Limb (tissue), 2 donors: ENCODE measurements around the gene MTERF2.

Source experiments
- DNase-seq, 2 donors: peaks; one replicate each; pipeline ENCODE4 v3.0.0-alpha.2; 2016; ENCODE audit errors: extremely low spot score in 2 of 2

The MTERF2 gene

DNA sequence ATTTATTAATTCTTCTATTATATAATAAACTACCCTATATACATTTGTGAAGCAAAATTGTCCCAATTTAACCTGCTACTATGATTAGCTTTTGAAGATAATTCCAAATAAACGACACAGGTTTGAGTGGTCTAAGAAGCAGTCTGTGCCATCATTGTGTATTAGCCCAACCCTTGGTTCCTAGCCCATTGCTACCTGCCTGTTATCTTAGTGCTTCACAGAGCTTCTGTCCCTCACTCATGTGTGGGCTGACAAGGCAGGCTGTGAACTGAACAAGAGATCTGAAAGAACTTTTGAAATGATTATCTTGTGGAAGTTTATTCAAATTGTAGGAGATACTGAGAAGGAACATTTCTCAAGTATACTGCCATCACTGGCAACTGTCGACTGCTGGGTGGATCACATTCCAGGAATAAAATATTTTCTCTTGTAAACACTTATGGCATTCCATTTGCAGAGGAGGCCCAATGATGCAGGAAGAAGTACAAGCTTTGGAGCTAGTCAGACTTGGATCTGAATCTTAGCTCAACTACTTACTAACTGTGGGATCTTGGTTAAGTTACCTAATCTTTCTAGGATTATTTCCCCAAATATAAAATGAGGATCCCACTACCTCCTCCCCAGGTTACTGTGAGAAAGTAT is 7.8 kb upstream of the MTERF2 start:
- DNase-seq = no peak

DNA sequence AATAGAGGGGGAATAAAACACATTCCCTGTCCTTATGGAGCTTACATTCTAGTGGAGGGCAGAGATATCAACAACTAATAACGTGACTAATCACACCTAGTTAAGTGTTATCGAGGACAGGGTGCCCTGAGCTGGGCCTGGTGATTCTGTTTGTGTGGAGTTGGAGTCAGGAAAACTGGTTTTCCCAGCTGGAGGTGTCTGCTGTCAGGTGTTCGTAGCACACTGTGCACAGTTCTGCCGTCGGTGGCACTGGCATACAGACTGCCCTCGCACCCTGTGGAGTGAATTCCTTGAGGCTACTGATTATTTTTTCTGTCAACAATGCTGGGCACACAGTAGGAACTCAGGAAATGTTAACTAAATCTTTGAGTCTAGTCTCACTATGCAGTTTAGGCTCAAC is 900 bp upstream of the MTERF2 start:
- DNase-seq = no peak

DNA sequence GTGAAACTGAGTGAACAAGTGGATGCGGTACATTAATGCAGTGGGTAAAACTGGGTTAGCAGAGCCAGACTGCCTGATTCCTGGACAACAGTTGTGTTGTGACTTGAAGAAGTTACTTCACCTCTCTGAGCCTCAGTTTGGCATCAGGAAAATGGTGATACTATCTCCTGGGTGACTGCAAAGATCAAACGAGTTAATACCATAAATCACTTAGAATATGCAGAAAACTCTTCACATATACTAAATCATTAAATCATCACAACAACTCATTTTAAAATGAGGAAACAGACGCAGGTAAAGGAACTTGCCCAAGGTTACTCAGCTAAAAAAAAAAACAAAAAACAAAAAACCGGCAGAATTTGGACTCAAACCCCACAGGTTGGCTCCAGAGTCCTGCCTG is 811 bp downstream of the MTERF2 start:
- no peak for DNase-seq

DNA sequence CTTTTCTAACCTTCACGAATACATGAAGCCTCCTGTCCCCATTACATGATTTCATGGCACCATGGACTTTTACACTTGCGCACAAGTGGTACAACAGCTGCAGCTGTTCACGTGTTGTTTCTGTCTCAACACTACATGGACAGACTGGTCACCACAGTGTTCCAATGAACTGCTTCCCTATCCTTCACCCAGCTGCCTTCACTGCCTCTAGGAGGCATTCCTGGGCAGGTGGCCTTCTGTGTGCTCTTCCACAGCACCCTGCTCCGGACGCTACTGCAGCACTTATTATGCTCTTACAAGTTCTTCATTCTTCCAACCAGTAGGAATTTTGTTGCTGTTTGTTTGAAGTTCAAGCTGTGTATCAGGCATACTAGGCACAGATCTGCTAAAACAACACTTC is 1.5 kb downstream of the MTERF2 start:
- DNase-seq = no peak

DNA sequence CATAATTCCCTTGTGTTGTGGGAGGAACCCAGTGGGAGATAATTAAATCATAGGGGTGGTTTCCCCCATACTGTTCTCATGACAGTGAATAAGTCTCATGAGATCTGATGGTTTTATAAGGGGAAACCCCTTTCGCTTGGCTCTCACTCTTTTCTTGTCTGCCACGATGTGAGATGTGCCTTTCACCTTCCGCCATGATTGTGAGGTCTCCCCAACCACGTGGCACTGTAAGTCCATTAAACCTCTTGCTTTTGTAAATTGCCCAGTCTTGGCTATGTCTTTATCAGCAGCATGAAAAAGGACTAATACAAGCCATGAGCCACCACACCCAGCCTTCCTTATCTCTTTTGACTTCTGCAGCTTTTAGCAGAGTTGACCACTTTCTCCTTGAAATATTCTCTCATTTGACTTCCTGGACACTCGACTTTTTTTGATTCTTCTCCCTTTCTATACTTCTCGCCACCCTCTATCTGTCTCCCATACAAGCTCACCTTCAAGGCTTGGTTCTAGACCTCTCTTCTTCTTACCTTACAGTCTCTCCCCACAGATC is 2.3 kb downstream of the MTERF2 start:
- no peak for DNase-seq

DNA sequence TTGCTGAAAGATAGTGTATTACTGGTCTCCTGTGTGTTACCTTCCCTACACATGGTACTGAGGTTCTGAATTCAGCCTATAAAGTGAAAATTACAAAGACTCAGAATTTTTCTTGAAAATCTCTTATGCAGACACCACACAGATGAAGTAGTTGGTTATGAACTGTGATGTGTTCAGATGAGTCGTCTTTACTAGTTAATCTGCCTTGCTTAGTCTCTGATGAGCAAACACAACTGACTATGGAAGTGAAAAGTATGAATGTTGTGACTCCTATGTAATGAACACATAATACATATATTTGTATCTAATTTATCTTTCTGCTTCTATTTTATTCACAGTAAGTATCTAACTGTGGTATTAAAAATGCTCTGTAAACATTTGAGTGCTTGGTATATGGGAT is 4.7 kb downstream of the MTERF2 start:
- no peak for DNase-seq

DNA sequence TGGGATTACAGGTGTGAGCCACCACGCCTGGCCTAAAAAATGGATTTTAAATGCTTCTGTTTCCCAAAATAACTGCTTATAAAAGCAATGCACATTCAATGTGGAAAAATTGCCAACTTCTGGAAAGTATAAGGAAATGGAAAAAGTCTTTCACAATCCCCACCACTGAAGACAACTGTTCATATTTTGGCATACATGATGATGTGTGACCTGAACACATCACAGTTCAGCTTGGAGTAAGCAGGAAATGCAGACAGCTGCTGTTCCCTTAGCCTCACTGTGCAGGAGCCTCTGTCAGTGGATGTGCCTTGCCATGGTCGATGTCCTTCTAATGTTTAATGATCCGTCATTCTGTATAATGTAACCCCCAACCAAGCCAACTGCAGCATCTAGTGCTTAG is 5.2 kb downstream of the MTERF2 start:
- DNase-seq = peak in 1 of 2 donors; percentile 21

DNA sequence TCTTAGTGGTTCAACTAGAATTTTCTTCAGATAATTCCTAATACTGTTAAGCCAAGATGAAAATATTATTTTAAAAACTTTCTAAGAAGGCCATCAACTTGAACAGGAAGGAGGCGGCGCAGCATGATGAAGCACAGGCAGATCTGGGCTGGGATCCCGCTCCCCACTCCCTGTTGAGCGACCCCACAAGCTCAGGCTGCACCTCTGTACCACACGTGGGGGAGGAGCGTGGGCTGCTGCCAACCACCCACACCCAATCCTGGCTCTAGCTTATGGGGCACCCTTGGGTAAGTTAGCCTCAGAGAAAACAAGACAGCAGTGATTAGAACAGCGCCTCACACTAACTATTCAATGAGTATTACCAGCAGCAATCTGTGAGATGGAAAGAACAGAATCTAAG is 6.0 kb downstream of the MTERF2 start:
- peak in 1 of 2 donors; percentile 49 for DNase-seq

DNA sequence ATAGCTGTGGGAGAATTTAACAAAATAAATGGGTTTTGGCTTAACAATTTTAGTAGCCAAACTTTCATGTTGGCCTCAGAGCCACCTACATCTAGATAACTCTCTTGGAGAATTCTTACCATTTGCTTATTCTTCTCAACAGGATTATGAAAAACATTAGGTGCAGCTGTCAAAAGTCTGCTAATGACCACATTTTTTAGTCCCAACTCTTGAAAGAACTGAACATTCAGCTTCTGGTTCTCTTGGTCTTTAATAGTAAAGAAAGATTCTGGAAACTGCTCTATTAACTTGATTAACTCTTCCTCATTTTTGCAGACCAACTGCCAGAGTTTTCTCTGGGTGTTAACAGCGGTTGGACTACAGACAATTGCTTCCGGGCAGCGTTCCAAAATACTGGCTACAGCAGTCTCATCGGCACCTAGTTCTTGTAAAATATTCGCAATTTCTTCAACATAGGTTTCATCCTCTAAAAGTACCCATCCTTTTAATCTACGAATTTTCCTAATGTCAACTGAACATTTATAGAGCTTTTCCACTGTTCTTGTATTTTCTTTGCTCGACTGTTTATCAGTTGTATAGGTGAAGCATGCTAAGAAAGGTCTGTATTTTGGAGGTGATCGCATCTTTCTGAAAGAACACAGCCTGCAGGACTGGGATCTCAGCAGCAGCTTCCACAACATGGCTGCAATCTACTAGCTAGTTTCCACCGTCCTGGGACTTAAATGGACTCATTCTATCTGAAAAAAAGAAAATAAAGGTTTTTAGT is 8.7 kb downstream of the MTERF2 start:
- DNase-seq = peak; percentile 27 to 40

DNA sequence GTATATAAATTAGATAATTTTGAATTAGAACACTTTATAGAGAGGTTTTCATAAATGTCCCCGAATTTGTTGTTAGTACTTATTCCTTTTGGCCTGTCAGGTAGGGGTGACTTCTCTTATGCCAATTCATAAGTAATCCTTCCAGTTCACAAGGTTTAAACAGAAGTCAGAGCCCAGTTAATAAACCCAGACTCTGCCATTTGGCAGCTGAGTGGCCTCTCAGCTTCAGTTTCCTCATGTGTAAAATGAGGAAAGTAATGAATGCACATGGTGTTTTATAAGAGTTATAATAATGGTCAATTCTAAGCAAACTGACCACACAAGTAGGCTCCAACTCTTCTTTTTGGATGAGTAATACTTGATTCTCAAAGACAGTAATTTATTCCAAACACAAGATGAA is 10.3 kb downstream of the MTERF2 start:
- no peak for DNase-seq

DNA sequence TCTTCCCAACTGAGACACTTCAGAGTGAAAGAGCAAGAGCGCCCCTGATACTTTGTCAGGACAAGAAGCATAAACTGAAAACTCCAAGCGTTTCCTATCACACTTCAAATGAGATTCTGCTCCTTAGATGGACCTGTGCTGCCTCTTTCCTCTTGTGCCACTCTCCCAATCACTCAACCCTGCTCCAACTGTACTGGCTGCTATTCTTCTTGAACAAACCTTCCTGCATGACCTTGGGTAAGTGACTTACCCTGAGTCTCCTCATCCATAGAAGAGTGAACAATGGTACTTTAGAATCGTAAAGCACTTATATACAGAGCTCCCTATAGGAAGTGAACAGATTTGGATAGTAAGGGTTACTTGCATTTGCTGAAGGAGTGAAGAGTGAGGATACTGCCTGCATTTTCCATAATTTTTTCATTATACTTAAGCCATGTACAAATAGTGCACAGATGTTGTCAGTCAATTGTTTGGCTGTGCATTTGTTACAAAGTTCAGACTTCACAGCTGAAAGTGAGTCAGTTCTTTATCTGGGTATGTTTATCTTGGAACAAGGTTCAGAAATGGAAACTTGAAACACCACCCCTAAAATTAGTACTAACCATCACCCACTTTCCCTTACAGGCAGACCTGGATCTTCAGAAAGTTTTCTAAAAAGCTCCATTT is 10.8 kb downstream of the MTERF2 start:
- no peak for DNase-seq

DNA sequence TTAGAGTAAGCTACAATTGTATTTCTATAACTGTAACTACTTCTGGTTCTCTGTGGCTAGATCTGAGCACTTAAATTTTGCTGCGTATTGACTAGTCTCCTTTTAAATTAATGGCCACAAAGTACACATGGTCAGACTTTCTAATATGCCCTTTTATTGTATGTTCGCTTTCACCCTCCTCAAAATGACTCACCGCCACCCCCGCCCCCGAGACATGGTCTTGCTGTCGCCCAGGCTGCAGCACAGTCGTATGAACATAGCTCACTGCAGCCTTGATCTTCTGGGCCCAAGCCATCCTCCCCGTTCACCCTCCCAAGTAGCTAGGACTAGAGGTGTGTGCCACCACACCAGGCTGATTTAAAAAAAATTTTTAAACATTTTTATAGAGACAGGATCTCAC is 11.8 kb downstream of the MTERF2 start:
- DNase-seq = no peak

DNA sequence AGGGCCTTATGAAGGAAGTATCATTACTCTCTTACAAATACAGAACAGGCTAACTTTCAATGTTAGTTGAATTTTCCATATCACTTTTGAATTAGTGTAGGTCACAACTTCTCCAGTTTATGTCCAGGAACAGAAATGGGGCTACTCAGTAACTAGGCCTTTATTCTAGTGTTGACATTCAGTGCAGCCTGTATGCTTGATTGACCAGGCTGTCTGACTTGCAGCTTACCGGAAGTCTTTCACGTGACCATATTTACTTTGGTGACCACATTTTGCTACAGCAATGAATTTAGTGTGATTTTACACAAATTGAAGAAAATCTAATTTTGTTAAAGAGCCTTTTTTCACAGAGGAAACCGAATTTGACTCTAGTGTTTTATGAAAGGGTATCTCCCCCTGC is 12.4 kb downstream of the MTERF2 start:
- no peak for DNase-seq

DNA sequence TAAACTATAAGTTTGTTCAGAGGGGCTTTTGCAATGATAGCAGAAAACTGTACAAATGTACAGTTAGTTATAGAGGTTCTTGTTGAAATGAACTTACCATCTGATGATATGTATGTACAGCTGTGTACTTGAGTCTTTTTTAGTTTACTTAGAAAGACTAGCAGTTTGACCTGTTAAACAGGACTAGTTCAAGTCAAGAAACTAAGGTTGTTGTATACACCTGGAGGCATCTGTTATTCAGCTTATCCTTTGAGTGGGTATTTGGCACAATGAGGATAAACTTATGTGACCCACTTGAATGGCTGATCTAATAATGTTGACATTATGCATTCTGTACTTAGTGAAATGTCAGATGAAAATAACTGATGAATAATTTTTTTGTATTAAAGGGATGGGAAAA is 13.4 kb downstream of the MTERF2 start:
- no peak for DNase-seq

DNA sequence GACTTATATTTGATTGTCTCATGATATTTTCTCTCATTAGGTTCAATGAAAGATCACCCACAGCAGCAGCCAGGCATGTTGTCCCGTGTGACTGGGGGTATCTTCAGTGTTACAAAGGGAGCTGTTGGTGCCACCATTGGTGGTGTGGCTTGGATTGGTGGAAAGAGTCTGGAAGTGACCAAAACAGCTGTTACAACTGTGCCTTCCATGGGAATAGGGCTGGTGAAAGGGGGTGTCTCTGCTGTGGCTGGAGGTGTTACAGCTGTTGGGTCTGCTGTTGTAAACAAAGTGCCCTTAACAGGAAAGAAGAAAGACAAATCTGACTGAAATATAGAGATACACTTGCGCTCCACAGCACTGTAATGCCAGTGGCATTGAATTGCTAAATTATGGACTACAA is 15.9 kb downstream of the MTERF2 start:
- no peak for DNase-seq

DNA sequence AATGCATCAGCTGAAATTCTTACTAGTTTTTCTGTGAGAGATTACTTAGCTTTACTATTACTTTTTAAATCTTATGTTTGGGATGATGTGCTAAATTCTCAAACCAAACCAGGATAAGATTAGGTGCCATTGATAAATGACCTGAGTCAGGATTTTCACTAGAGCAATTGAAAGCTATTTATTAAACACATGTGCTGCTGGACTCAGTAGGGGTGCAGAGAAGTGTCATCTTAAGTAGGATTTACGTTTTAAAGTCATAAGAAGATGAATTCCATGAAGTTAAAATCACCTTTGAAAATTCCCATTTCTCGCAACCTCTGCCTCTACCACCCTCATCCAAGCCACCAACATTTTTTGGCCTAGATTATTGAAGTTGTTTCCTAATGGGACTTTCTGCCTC is 22.4 kb downstream of the MTERF2 start:
- DNase-seq = no peak

DNA sequence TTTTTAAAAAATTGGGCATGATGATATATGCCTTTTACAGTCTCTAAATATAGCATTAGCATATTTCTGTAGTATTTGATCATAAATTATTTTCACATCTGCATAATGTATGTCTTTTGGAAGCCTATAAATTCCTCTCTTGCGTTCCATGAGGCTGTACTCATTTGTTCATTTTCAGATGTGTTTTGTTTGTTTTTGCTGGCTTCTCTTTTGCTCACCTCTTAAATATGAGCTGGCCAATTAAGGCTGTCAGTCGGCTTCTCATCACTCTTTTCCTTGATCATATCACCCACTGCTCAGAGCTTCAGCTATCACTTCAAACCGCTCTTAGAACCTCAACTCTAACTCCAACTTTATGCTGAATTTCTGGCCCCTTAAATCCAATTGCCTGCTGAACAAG is 24.7 kb downstream of the MTERF2 start:
- DNase-seq = no peak

DNA sequence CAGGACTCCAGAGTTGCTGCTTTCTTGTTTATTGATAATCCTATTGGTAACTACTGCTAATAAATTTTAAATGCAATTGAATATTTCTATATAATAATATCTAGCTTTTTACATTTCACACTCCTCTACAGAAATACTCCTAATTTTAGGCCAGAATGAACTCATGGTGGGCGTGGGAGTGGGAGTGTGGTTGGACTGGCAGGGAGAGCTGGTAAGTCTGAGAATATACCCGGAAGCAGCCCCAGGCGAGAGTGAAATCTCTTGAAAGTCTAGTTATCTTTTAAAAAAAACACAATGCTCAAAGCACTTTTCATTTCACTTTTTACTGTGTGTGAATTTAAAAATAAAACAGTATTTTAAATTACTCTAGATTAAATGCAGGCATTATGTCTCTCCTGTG is 26.5 kb downstream of the MTERF2 start:
- no peak for DNase-seq

DNA sequence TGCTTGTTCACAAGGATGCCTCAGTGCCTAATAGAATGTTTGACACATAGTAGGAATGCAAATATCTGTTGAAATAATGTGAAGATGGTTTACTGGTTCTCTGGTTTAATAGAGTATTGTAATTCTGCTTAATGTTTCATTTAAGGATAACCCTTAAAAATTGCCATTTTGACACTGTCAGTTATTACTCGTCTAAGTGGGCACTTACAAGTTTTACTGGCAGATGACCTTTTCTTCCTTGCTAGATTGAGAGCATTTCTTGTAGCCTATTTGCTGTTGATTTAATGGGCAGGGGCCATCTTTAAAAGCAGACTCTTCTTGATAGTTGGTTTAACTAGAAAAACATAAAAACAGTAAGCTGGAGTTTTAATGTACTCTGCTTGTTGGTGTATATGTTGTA is 29.4 kb downstream of the MTERF2 start:
- no peak for DNase-seq

DNA sequence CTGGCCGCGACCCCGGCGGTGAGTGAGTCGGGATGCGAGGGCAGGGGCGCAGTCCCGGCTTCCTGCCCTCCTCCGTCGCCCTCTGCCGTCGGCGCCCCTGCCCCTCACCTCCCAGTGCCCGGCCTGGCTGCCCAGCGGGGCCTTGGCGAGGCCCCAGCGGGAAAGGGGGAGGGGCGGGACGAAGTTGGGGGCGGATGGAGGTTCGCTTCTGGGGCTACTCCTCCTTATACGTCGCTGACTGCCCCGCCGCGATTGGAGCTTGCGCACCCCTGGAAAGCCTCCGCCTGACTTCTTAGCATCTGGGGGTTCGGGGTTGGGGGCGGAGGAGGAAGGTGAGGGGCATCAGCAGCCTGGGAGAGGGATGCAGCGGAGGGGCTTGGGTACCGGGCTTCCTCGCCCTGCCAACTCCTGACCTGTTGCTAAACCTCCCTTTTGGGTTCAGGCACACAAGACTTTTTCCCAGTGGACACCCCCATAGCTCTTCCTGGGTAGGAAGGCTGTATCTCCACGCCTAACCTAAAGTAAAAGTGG is 30.8 kb downstream of the MTERF2 start:
- DNase-seq = peak in 1 of 2 donors; percentile 86

DNA sequence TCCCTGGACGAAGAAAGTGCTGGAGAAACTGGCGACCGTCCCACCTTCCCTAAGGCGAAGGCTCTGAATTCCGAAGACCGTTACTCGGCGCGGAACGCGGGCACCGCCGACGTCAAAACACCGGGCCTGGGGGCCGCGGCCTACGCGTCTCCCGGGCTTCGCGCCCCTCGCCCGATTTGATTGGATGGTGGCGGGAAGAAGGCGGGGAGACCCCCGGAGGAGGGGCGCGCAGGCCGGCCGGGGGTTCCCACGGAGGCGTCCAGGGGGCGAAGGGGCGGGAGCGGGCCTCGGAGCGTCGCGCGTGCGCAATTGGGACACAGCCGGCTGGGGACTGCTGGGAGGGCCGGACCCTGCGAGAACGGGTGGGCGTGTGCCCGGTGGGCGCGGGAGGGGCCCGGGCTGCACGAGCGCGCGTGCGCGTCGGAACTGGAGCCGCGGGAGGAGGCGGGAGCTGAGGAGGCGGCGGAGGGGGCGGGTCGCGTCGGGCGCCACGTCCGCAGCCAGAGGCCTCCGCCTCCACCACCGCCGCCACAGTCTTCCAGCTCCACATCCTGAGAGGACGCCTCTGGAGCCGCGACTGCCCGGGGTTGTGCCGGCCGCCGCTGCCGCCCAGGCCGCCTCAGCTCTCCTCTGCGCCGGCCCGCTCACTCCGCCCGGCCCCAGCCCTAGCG is 31.4 kb downstream of the MTERF2 start, which contains the start of gene TMEM263:
Gene TMEM263 (plus strand): TSS at position 531 of the 671 bp plus-strand sequence. CDS start 11,210 bp downstream, outside the sequence.
- peak; percentile 98 to 99 for DNase-seq
